WTC11 (cell line): ENCODE measurements around the gene ZER1. TPM values are rescaled to one million over a fixed set of nuclear protein-coding genes. Genes with fewer than 3 reads are reported as not detected.

Source experiments
- ATAC-seq: fragments of 200-7000 bp; cut with Tn5 transposase; 2 replicates; pipeline ENCODE4 v1.10.0; 2021; ENCODE audit warnings: mild to moderate bottlenecking, moderate library complexity
- CTCF ChIA-PET: fragments of 300-600 bp; sonication (Branson Sonifier 250); formaldehyde crosslinking; loops from one replicate; lab custom pipeline; 2021; ENCODE audit warnings: antibody characterized with exemption; lab: Charles Lee
- POLR2A ChIA-PET: fragments of 350-600 bp; sonication (Branson Sonifier 250); formaldehyde crosslinking; loops from one replicate; lab custom pipeline; 2021; ENCODE audit warnings: antibody characterized with exemption; lab: Charles Lee
- DNase-seq: peaks from one replicate; pipeline ENCODE4 v3.0.0; 2021; ENCODE audit warnings: low spot score
- H3K27ac Mint-ChIP-seq: 2 replicates; pipeline ENCODE4 v1.8.0; 2021; ENCODE audit warnings: mixed read lengths
- H3K27me3 Mint-ChIP-seq: 2 replicates; pipeline ENCODE4 v1.8.0; 2021; ENCODE audit warnings: low read depth, mild to moderate bottlenecking, moderate library complexity, mixed read lengths
- H3K36me3 Mint-ChIP-seq: 2 replicates; pipeline ENCODE4 v1.8.0; 2021; ENCODE audit warnings: mixed read lengths
- H3K4me1 Mint-ChIP-seq: 2 replicates; pipeline ENCODE4 v1.8.0; 2022; ENCODE audit warnings: mixed read lengths
- H3K4me3 Mint-ChIP-seq: 2 replicates; pipeline ENCODE4 v1.8.0; 2021; ENCODE audit warnings: mild to moderate bottlenecking, moderate library complexity, mixed read lengths
- H3K9me3 Mint-ChIP-seq: 2 replicates; pipeline ENCODE4 v1.8.0; 2021; ENCODE audit warnings: mixed read lengths
- AFF4 ChIP-seq: sonication (generic); formaldehyde crosslinking; IDR thresholded peaks from 2 replicates; pipeline ENCODE4 v1.8.1; 2023; ENCODE audit warnings: mild to moderate bottlenecking, missing genetic modification reagents, borderline replicate concordance
- E2F5 ChIP-seq: sonication (generic); formaldehyde crosslinking; IDR thresholded peaks from 2 replicates; pipeline ENCODE4 v1.8.1; 2022; ENCODE audit warnings: mild to moderate bottlenecking, moderate library complexity, missing genetic modification reagents
- FOXK1 ChIP-seq: sonication (generic); formaldehyde crosslinking; IDR thresholded peaks from 2 replicates; pipeline ENCODE4 v1.8.0; 2022; ENCODE audit warnings: mild to moderate bottlenecking, moderate library complexity, missing genetic modification reagents
- FOXP4 ChIP-seq: sonication (generic); formaldehyde crosslinking; IDR thresholded peaks from 2 replicates; pipeline ENCODE4 v1.8.0; 2022; ENCODE audit warnings: mild to moderate bottlenecking, missing genetic modification reagents
- GTF2I ChIP-seq: fragments of 250-450 bp; sonication (Bioruptor Pico); conservative IDR thresholded peaks from 2 replicates; pipeline ENCODE4 v1.4.0; 2021; ENCODE audit warnings: mild to moderate bottlenecking
- KAT7 ChIP-seq: sonication (generic); formaldehyde crosslinking; IDR thresholded peaks from 2 replicates; pipeline ENCODE4 v1.8.1; 2023; ENCODE audit warnings: missing genetic modification reagents, mild to moderate bottlenecking, borderline replicate concordance
- MYBL2 ChIP-seq: sonication (generic); formaldehyde crosslinking; IDR thresholded peaks from 2 replicates; pipeline ENCODE4 v1.8.1; 2023; ENCODE audit warnings: mild to moderate bottlenecking, moderate library complexity, missing genetic modification reagents
- NFATC4 ChIP-seq: fragments of 250-450 bp; sonication (Bioruptor Pico); IDR thresholded peaks from 2 replicates; pipeline ENCODE4 v1.9.0; 2021; ENCODE audit warnings: mild to moderate bottlenecking
- NFE2L1 ChIP-seq: sonication (generic); formaldehyde crosslinking; IDR thresholded peaks from 2 replicates; pipeline ENCODE4 v1.8.1; 2023; ENCODE audit warnings: missing genetic modification reagents
- NFYB ChIP-seq: sonication (generic); formaldehyde crosslinking; conservative IDR thresholded peaks from 2 replicates; pipeline ENCODE4 v1.8.0; 2022; ENCODE audit warnings: low read depth, missing genetic modification reagents
- OVOL2 ChIP-seq: fragments of 250-450 bp; sonication (Bioruptor Pico); IDR thresholded peaks from 2 replicates; pipeline ENCODE4 v1.9.0; 2021; ENCODE audit warnings: mild to moderate bottlenecking, borderline replicate concordance
- SP1 ChIP-seq: sonication (generic); formaldehyde crosslinking; conservative IDR thresholded peaks from 2 replicates; pipeline ENCODE4 v1.8.1; 2022; ENCODE audit warnings: missing genetic modification reagents
- TEAD1 ChIP-seq: sonication (generic); formaldehyde crosslinking; IDR thresholded peaks from 2 replicates; pipeline ENCODE4 v1.8.0; 2022; ENCODE audit warnings: mild to moderate bottlenecking, missing genetic modification reagents
- ZNF396 ChIP-seq: fragments of 250-450 bp; sonication (Bioruptor Pico); IDR thresholded peaks from 2 replicates; pipeline ENCODE4 v1.8.0; 2021; ENCODE audit warnings: mild to moderate bottlenecking, moderate library complexity, borderline replicate concordance
- ZNF416 ChIP-seq: fragments of 250-450 bp; sonication (Bioruptor Pico); IDR thresholded peaks from 2 replicates; pipeline ENCODE4 v1.9.0; 2021; ENCODE audit warnings: mild to moderate bottlenecking, inconsistent platforms
- ZNF423 ChIP-seq: fragments of 250-450 bp; sonication (Bioruptor Pico); IDR thresholded peaks from 2 replicates; pipeline ENCODE4 v2.1.2; 2022; ENCODE audit warnings: mild to moderate bottlenecking, moderate library complexity
- ZNF512 ChIP-seq: sonication (generic); formaldehyde crosslinking; IDR thresholded peaks from 2 replicates; pipeline ENCODE4 v1.8.1; 2022; ENCODE audit warnings: missing genetic modification reagents, borderline replicate concordance
- total RNA-seq: library from RNA; stranded (reverse); gene quantifications from 3 replicates; pipeline ENCODE4 v1.2.3, GENCODE V29; 2021
- TF ChIP-seq, protein P1 (sequence below): fragments of 250-450 bp; sonication (Bioruptor Pico); IDR thresholded peaks from 2 replicates; pipeline ENCODE4 v1.8.0; 2021; ENCODE audit warnings: mild to moderate bottlenecking

Gene ZER1
- total RNA-seq, 1 experiment from 2014 or later, result 23.8 TPM

DNA sequence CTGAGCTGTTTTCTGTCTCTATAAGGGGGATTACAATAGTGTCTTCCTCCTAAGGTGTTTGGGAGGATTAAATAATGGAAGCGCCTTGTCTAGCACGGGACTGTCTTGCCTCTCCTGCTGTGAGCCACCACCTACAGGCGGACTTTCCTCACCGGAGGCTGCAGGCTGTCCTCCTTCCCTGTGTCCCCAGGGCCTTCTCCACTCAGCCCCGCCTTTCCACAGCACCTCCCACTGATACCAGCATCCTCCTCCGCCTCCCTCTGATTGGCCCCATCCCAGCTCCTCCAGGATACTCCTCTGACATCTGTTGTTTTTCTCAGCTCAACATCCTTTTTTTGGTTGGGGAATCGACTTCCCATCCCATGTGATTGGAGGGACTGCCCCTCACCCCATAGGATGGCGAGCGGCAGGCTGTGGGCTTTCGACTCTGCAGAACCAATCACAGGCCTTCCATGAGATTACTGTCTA is 46.9 kb downstream of the ZER1 start (continued):
- TF ChIP-seq AFF4 (CRISPR knock-in tag), result no peak
- peak; percentile 79 for TF ChIP-seq NFYB
- 0 out of 2 replicates have a peak, but pooled peaks have one; percentile 2 for TF ChIP-seq GTF2I
- TF ChIP-seq ZNF512, result no peak
- no peak for TF ChIP-seq E2F5

GRCh38 chr9:128723866-128724743 is 47.6 kb downstream of the ZER1 start, which contains the start of gene ZDHHC12:
TSS of gene ZDHHC12 (minus strand) at chr9:128724127. CDS start at chr9:128724093, 34 bp downstream.
- H3K36me3 Mint-ChIP-seq, result no peaks in the 10 kb centered on the region
- TF ChIP-seq OVOL2 (CRISPR knock-in tag) (no peak), TEAD1 (0 out of 2 replicates have a peak, but pooled peaks have one; percentile 34), FOXK1 (CRISPR knock-in tag) (no peak), AFF4 (CRISPR knock-in tag) (no peak), GTF2I (peak; percentile 100), NFYB (peak; percentile 86), KAT7 (CRISPR knock-in tag) (no peak), SP1 (CRISPR knock-in tag) (peak; percentile 97), NFATC4 (0 out of 2 replicates have a peak, but pooled peaks have one; percentile 27), NFE2L1 (CRISPR knock-in tag) (0 out of 2 replicates have a peak, but pooled peaks have one; percentile 28), E2F5 (peak; percentile 47; the same call in 1 of the 2 replicates), ZNF416 (CRISPR knock-in tag) (peak; percentile 55; the same call in 1 of the 2 replicates), MYBL2 (peak; percentile 82; the same call in 1 of the 2 replicates), FOXP4 (0 out of 2 replicates have a peak, but pooled peaks have one; percentile 17), ZNF396 (CRISPR knock-in tag) (0 out of 2 replicates have a peak, but pooled peaks have one; percentile 42), ZNF423 (peak; percentile 45)
- TF ChIP-seq, protein P1, sequence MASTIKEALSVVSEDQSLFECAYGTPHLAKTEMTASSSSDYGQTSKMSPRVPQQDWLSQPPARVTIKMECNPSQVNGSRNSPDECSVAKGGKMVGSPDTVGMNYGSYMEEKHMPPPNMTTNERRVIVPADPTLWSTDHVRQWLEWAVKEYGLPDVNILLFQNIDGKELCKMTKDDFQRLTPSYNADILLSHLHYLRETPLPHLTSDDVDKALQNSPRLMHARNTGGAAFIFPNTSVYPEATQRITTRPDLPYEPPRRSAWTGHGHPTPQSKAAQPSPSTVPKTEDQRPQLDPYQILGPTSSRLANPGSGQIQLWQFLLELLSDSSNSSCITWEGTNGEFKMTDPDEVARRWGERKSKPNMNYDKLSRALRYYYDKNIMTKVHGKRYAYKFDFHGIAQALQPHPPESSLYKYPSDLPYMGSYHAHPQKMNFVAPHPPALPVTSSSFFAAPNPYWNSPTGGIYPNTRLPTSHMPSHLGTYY (CRISPR knock-in tag), result no peak

More at GRCh38 chr9:128723866-128724743, 47.6 kb downstream of the ZER1 start, which contains the start of gene ZDHHC12:
- Mint-ChIP-seq H3K27me3 (no peaks in the 10 kb centered on the region), H3K4me1 (peaks cover 15% of the 10 kb centered on the region), H3K27ac (peak within 1 kb of the TSS; percentile 97), H3K9me3 (no peaks in the 10 kb centered on the region), H3K4me3 (peak within 1 kb of the TSS; percentile 96)
- DNase-seq (peak; percentile 99), ATAC-seq (peak; percentile 93)
- ChIA-PET POLR2A (interaction anchor here (0.6 to 1.8 kb wide), 13 partner anchors 9 to 177 kb away, joined by 3 to 7 read pairs (median 3); partner anchors contain the start of genes ENDOG and PKN3), CTCF (interaction anchor here (0.6 to 2.5 kb wide), 26 partner anchors 9 to 312 kb away, joined by 3 to 43 read pairs (median 4); partner anchors contain the start of genes ENDOG, MIGA2, PKN3 and SH3GLB2)
